HG03175 (cell line): ENCODE data around the gene ETHE1.
"Not testable (repeated sequence)": the region's sequence is repeated elsewhere in the genome, so short reads cannot be mapped to it uniquely, and the experiment has no call there.

Experiments
- ATAC-seq: cut with Tn5 transposase; IDR thresholded peaks from one replicate; pipeline ENCODE4 v1.9.1; 2021; ENCODE audit warnings: mild to moderate bottlenecking, moderate library complexity; ENCODE audit not compliant: unreplicated experiment

ETHE1 gene

DNA sequence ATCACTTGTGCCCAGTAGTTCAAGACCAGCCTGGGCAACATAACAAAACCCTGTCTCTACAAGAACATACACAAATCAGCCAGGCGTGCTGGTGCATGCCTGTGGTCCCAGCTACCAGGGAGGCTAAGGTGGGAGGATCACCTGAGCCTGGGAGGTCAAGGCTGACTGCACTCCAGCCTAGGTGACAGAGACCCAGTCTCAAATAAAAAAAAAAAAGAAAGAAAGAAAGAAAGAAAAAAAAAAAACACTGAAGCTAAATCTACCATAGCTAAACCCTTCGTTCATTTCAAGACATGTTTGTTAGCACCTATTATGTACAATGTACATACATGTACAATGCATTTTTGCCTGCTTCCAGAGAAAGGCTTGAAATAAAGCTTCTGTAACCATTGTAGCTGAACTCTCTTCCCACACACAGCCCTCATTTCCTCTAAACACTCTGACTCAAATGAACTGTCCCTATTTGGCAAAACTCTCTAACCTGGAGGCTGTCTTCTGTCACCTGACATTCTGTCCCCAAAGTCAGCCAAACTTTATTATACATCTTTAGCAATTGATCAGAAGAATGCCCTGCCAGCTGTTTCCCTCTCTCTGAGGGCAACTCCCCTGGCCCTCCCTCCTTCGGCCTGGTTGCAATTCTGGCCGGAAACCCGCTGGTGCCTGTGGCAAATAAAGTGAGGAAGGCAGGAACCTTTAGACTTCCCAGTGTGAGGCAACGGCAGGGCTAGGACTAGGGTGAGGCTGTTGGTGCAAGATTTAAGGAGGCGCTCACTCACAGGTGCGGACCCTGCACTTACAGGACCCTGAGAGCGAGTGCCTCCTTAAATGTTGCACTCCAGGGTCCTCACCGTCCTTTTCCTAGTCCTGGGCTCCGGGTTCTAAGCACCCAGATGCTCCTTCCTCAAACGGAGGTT, 1.8 kb downstream of the ETHE1 start:
- no peak for ATAC-seq

GRCh38 chr19:43523696-43524095, 3.3 kb downstream of the ETHE1 start:
- not testable (repeated sequence) for ATAC-seq

DNA sequence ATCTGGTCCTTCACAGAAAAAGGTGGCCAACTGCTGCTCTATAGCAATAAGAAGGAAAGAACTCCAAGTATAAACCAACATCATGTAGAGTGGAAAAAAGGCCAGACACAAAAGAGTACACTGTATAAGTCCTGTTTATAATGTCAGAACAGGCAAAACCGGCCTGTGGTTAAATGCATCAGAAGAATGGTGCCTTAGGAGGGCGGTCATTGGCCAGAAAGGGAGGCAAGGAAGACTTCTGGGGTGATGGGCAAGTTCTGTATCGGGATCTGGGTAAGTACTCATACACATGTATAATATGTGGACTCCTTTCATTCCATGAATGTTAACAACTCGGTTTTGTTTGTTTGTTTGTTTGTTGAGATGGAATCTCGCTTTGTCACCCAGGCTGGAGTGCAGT, 4.1 kb downstream of the ETHE1 start:
- no peak for ATAC-seq

GRCh38 chr19:43519436-43520088, 7.4 kb downstream of the ETHE1 start:
- no peak for ATAC-seq

- ATAC-seq, result no peak
Observed at GRCh38 chr19:43518051-43518450, 8.9 kb downstream of the ETHE1 start.

DNA sequence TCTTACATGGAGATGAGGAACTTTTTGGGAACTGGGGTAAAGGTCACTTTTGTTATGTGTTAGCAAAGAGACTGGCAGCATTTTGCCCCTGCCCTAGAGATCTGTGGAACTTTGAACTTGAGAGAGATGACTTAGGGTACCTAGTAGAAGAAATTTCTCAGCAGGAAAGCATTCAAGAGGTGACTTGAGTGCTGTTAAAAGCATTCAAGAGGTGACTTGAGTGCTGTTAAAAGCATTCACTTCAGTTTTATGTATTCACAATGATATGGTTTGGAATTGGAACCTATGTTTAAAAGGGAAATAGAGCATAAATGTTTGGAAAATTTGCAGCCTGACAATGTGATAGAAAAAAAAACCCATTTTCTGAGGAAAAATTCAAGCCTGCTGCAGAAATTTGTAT, 14.6 kb downstream of the ETHE1 start:
- not testable (repeated sequence) for ATAC-seq

- ATAC-seq, result no peak
Observed at GRCh38 chr19:43511324-43511723, 15.7 kb downstream of the ETHE1 start.

GRCh38 chr19:43510713-43511112, 16.3 kb downstream of the ETHE1 start:
- no peak for ATAC-seq

DNA sequence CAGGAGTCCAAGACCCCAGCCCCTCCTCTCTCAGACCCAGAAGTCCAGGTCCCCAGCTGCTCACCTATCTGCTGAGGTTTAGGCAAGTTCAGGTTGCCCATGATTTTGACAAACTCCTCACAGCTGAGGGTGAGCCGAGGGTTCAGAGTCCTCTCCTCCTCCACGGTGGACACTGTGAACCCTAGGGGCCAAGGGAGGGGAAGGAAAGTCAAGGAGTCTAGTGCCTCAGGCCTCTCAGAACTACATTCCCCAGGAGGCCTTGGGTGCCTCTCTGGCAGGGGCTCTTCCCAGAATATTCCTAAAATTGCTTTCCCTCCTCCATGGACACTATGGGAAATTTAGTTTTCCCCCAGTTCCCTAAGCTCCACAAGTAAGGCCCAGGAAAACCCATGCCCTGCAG, 19.1 kb downstream of the ETHE1 start:
- no peak for ATAC-seq

GRCh38 chr19:43506629-43507028, 20.4 kb downstream of the ETHE1 start:
- no peak for ATAC-seq

DNA sequence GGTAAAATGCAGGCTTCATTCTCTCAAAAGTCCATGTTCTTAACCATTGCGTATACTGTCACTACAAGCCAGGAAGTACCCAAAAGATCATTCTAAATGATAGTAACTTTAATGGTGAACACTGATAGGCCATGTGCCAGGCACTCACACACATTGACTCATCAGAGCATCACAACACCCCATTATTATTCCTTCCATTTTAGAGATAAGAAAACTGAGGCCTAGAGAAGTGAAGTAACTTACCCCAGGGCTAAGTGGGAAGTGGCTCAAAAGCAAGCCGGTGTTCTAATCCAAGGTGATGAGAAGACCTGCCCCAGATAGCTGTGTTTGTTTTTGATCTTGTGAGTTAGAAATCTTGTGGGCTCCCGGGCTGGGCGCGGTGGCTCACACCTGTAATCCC, 21.1 kb downstream of the ETHE1 start:
- no peak for ATAC-seq

GRCh38 chr19:43505186-43505456, 21.9 kb downstream of the ETHE1 start:
- ATAC-seq, result no peak

DNA sequence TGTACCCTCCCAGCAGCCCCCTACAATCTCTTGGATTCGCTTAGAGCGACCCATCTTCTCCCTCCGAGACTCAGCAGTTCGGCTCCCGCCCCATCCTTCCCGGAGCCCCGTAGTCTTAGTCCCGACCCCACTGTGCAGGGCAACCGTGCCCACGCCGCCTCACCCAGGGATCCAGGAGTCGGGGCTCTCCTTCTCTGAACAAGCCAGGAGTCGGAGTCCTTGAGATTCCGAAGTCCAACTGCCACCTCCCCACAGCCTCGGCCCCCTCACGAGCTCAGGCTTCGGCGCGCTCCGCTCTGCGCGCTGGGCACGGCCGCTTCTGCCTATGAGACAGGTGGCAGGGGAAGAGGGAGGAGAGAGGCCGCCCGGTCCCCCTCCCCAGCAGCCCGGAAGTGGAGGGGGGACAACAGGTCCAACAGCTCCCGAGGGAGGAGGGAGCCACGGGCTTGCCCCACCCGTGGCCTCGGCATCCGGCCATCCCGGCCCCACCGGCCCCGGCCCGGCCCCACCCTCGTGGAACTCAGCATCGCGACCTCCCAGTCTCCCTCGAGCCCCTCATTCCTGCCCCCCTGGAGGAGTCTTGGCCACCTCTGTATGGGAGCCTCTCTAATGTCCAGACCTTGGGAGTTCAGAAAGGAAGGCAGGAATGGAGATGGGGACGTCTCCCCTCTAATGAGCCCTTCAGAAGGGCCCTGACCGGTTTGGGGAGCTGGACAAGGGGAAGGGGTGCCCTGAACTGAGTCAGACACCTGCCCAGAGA, 22.4 kb downstream of the ETHE1 start, which contains the start of gene PHLDB3:
Gene PHLDB3, minus strand, starts transcription at position 321 of the 760 bp plus-strand sequence. CDS start 628 bp downstream, outside the sequence.
- ATAC-seq, result peak; percentile 15

DNA sequence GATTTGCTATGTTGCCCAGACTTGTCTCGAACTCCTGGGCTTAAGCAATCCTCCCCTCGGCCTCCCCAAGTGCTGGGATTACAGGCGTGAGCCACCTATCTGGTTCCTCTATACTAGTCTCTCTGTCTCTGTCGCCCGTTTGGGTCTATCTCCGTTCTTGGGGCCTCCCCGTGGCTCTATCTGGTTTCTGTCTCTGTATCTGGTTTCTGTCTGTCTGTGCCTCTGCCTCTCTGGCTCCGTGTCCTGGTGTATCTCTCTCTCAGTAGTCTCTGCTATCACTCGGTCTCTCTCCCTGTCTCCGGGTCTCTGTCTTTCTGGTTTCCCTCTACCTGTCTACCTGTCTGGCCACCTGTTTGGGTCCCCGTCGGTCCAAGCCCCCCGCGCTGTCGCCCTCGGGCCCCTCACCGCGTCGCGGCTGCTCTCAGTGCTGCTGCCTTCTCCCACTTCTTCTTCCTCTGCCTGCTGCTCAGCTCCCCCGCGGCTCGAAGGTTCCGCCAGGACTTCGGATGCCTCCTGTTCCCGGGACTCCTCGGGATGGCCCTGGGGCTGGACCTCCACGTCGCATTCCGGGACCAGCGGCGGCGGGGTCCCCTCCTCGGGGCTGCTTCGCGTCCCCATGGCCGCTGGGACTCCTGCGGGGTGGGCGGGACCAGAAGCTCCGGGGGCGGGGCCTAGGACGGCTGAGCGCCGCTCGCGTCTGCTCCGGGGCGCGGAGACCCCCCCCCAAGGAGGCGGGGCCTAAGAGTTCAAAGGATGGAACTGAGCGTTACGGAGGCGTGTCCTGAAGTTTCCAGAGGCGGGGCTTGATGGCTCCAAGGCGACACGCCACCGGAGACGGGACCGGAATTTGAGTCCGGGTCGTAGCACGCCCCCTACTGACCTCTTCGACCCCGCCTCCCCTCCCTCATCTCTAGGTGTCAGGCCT, 23.2 kb downstream of the ETHE1 start:
- peak; percentile 90 for ATAC-seq

DNA sequence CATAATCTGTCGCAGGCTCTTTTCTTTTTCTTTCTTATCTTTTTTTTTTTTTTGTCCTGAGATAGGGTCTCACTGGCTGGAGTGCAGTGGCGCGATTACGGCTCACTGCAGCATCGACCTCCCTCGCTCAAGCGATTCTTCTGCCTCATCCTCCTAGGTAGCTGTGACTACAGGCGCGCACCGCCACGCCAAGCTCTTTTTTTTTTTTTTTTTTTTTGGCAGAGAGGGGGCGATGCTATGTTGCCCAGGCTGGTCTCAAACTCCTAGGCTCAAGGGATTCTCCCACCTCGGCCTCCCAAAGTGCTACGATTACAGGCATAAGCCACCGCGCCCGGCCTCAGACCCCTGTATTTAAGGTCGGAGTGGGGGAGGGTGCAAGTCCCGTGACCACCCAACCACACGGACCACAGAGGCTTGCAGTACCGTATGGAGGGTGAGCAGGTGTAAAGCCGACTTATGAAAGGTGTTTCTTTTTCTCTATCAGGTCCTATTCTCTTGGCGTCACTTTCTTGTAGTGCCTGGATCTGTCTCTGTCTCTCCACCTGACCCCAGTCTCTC, 24.5 kb downstream of the ETHE1 start:
- ATAC-seq, result no peak

DNA sequence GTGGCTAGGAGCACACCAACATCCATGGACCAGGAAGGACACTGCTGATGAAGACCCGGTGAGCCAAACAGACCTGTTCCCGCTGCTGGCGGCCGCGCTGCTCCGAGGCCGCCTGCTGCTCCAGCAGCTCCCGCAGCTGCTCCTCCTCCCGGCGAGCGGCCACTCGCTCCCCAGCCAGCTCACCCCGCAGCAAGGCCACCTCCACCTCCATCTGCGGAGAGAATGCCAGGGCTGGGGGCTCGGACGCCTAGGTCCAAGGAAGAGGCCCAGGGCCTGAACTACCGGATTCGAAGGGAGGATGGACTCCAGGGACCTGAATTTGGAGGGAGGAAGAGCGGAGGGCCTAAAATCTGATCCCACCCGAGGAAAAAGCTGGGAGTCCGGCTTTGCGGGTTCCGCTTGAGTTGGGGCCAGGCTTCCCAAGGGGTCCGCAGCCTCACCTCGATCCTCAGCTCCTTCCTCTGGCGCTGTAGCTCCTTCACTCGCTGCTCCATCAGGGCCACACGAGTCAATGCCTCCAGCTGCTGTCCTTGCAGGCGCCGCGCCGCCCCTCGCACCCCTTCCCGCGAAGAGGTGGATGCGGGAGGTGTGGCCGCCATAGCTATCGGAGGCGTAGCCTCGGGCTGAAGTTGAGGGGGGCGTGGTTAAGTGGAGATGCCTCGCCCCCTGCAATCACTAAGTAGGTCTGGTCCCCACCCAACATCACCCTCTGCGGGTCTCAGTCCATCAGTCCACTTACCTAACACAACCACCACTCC, 25.2 kb downstream of the ETHE1 start:
- no peak for ATAC-seq

DNA sequence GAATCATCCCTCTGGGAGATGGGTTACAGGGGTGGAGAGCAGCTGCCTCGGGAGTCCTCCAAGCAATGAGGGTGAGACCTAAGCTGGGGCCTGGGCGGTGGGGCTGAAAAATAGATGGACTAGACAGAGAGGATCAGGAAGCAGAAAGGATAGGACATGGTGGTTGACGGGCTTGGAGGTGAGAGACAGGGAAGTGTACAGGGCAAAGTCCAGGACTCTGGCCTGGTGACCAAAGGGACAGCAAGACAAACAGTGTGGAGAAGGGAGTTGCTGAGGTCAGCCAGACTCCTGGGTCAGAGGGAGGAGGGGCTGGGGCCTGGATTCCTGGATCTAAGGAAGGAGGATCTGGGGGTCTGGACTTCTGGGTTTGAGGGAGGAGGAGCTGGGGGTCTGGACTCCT, 28.0 kb downstream of the ETHE1 start:
- no peak for ATAC-seq

DNA sequence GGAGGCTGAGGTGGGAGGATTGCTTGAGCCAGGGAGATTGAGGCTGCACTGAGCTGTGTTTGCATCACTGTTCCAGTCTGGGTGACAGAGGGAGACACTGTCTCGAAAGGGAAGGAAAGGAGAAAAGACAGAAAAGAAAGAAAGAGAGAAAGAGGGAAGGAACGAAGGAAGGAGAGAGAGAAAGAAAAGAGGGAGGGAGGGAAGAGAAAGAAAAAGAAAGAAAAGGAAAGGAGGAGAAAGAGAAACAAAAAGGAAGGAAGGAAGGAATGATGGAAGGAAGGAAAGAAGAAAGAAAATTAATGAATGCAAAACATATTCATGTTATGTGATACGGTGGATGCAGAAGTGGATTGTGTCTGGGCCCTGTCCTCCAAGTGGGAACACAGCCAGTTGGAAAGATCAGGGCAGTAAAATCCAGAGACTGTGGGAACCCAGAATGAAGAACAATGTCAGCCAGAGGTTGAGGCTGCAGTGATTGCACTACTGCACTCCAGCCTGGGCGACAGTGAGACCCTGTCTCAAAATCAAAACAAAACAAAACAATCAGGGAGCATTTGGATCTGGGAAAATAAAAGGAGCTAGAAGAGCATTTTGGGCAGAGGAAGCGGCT, 28.7 kb downstream of the ETHE1 start:
- no peak for ATAC-seq

- ATAC-seq, result no peak
Observed at GRCh38 chr19:43496960-43497359, 30.0 kb downstream of the ETHE1 start.
